Gastroesophageal sphincter (tissue), 4 donors: Measurements from ENCODE around the gene MAP3K1. TPM values are rescaled to one million over a fixed set of nuclear protein-coding genes. Genes with fewer than 3 reads are reported as not detected.
"Not testable (repeated sequence)": the region's sequence is repeated elsewhere in the genome, so short reads cannot be mapped to it uniquely, and the experiment has no call there.

Experiments used
- ATAC-seq: fragments of 150-250 bp; one replicate; pipeline ENCODE4 v1.9.1; 2016; ENCODE audit warnings: mild to moderate bottlenecking, moderate library complexity
- H3K27ac ChIP-seq, 4 donors: fragments of 200-600 bp; sonication (generic) in 3 of 4; 1 replicate in 3 of 4; 2 replicates in 1 of 4; pipeline ENCODE4 v1.5.1; 2016 to 2019
- H3K27me3 ChIP-seq: fragments of 200-600 bp; sonication (generic); one replicate; pipeline ENCODE4 v1.5.1; 2019
- H3K36me3 ChIP-seq, 2 donors: fragments of 200-600 bp; sonication (generic); one replicate each; pipeline ENCODE4 v1.5.1; 2019; ENCODE audit warnings: control low read depth in 1 of 2
- H3K4me1 ChIP-seq, 3 donors: fragments of 200-600 bp; sonication (generic); 1 replicate in 2 of 3; 2 replicates in 1 of 3; pipeline ENCODE4 v1.5.1; 2016 to 2019; ENCODE audit warnings: control low read depth in 2 of 3
- H3K4me3 ChIP-seq, 2 donors: fragments of 200-600 bp; sonication (generic); one replicate each; pipeline ENCODE4 v1.5.1; 2019; ENCODE audit warnings: mild to moderate bottlenecking in 1 of 2, moderate library complexity in 1 of 2
- H3K9me3 ChIP-seq, 3 donors: fragments of 200-600 bp; sonication (generic); one replicate each; pipeline ENCODE4 v1.5.1; 2017 to 2019; ENCODE audit warnings: control low read depth in 2 of 3
- EP300 ChIP-seq: sonication (generic); formaldehyde crosslinking; IDR thresholded peaks from one replicate; pipeline ENCODE4 v1.6.1; 2017; ENCODE audit warnings: antibody characterized with exemption, mild to moderate bottlenecking
- POLR2A ChIP-seq, 2 donors: fragments of 450-650 bp; IDR thresholded peaks; one replicate each; pipeline ENCODE4 v1.6.1; 2017; ENCODE audit warnings: antibody characterized with exemption in 2 of 2, mild to moderate bottlenecking in 2 of 2, moderate library complexity in 1 of 2
- POLR2AphosphoS5 ChIP-seq: sonication (generic); formaldehyde crosslinking; IDR thresholded peaks from one replicate; pipeline ENCODE4 v1.6.1; 2017; ENCODE audit warnings: antibody characterized with exemption
- WGBS, 2 donors: methylation state at CpG; one replicate each; pipeline ENCODE4 v1.1.5; 2018; ENCODE audit warnings: low coverage in 1 of 2; 5-methylcytosine and 5-hydroxymethylcytosine counted together
- total RNA-seq, 4 donors: library from RNA; depleted of rRNA; stranded (reverse); fragments of >200 nt; gene quantifications; one replicate each; pipeline ENCODE4 v1.1.0, GENCODE V29; 2016
- TF ChIP-seq, protein P1 (sequence below), 4 experiments: fragments of 200-600 bp in 2 of 4; fragments of 450-650 bp in 2 of 4; sonication (generic) in 1 of 4; IDR thresholded peaks; one replicate each; pipeline ENCODE4 v1.5.1; 2017 to 2019; ENCODE audit warnings: antibody characterized with exemption in 4 of 4, mild to moderate bottlenecking in 2 of 4, moderate library complexity in 2 of 4

The MAP3K1 gene
- total RNA-seq, 4 donors from 2014 or later: 7.6 to 16.0 (median 9.7) TPM

DNA sequence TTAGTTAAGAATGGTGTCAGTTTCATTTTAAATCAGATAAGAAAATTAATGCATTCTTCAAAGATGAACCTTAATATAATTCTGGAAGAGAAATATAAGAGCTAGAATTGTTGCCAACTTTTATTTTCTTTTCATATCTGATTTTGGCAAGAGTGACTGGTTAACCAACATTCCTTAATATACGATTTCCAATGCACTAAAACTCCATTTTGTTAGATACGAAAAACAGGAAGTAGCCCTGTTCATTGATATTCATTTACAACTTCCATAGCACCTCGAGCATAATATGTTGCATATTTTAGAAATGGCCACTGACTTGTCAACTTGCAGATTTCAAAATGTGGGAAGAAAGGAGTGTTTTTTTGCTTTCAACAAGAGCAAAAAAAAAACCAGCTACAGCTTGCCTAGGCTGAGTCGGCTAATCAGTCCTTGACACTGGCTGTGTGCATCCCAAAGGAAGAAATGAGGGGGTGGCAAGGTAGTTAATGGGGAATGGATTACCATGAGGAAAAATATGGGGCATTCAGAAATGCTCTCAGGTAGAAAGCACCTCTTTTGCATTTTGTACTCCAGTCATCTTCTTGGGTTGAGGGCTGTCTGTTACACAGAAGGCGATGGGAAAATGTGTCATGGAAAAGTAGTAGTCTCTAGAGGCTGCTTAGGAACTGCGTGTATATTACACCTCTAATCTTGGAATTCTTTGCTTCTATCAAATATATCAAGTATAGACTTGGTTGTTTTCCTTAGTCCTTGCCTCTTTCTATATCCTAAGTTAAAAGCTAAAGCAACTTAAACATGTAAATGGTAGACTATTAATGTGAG lies 3.9 kb downstream of the MAP3K1 start:
- 68 to 73% methylated on average over 6 of the region's 6 CpGs for WGBS, 2 donors
- no peaks in the 10 kb centered on the region for H3K36me3 ChIP-seq
- peak overlapping the region in 1 of 2 donors; percentile 13 for H3K4me3 ChIP-seq
- peak overlapping the region in 1 of 4 donors; percentile 22 for H3K27ac ChIP-seq
- TF ChIP-seq POLR2A (IDR thresholded peaks at IDR 0.05) (no peak), POLR2AphosphoS5 (no peak), EP300 (no peak)
- TF ChIP-seq, protein P1, sequence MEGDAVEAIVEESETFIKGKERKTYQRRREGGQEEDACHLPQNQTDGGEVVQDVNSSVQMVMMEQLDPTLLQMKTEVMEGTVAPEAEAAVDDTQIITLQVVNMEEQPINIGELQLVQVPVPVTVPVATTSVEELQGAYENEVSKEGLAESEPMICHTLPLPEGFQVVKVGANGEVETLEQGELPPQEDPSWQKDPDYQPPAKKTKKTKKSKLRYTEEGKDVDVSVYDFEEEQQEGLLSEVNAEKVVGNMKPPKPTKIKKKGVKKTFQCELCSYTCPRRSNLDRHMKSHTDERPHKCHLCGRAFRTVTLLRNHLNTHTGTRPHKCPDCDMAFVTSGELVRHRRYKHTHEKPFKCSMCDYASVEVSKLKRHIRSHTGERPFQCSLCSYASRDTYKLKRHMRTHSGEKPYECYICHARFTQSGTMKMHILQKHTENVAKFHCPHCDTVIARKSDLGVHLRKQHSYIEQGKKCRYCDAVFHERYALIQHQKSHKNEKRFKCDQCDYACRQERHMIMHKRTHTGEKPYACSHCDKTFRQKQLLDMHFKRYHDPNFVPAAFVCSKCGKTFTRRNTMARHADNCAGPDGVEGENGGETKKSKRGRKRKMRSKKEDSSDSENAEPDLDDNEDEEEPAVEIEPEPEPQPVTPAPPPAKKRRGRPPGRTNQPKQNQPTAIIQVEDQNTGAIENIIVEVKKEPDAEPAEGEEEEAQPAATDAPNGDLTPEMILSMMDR (IDR thresholded peaks at IDR 0.05): no peak
- no peaks in the 10 kb centered on the region for H3K27me3 ChIP-seq
- no peaks in the 10 kb centered on the region for H3K9me3 ChIP-seq
- no peak for ATAC-seq
- peaks cover 0 to 50% (median 5%) of the 10 kb centered on the region in 3 donors for H3K4me1 ChIP-seq

DNA sequence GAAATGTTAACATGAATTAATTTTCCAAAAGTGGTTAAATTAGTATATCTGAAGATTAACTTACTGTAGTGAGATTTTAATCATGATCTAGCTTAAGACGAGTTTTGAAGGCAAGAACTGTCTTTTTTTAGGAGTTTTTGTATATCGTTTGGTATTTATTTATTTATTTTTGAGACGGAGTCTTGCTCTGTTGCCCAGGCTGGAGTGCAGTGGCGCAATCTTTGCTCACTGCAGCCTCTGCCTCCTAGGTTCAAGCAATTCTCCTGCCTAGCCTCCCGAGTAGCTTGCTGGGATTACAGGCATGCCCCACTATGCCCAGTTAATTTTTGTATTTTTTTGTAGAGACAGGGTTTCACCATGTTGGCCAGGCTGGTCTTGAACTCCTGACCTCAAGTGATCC lies 6.5 kb downstream of the MAP3K1 start:
- not testable (repeated sequence) for H3K36me3 ChIP-seq, H3K9me3 ChIP-seq, H3K4me3 ChIP-seq, ATAC-seq, H3K27ac ChIP-seq, H3K27me3 ChIP-seq
- H3K4me1 ChIP-seq: peaks cover 0 to 65% (median 7%) of the 10 kb centered on the region in 3 donors
- 83 to 89% methylated on average over 5 of the region's 5 CpGs for WGBS, 2 donors

DNA sequence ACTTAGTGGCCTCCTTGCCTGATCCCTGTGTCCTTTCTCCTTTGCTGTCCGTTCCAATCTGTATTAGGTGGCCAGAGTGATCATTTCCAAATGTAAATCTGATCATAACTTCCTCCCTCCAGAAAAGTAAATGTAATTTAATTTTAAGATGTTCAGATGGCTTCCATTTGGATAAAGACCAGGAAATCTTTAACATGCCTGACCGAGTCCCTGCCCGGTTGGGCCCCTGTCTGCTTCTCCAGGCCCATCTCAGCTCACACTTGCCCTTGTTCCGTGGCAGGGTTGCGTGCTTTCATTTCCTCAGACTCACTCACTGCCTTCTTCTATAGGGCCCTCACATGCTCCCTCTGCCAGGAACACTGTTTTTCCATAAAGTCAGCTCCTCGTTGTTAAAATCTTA lies 7.6 kb downstream of the MAP3K1 start:
- H3K4me1 ChIP-seq: peaks cover 0 to 62% (median 8%) of the 10 kb centered on the region in 3 donors
- no peak for ATAC-seq

DNA sequence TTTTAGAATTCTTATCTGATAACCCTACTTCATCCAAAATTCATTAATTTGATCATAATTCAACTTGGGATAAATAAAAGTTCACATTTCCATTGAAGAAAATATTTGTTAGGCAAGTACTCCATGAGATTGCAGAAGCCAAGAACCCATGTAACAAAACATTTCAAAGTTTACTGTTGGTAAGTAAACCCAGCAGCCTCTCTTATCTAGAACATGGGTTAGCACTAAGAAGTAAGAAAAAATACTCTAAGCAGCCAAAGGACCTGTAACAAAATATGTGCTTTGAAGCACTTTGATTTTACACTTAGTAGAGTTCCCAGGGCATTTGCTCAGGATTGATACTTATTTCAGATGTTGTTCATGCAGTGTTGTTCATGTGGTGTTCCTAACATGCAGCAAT lies 8.7 kb downstream of the MAP3K1 start:
- Histone ChIP-seq H3K36me3 (no peaks in the 10 kb centered on the region), H3K27ac (no peak overlapping the region), H3K4me1 (peaks cover 0 to 62% (median 8%) of the 10 kb centered on the region in 3 donors)

More for the DNA sequence above, 7.6 kb downstream of the MAP3K1 start:
- TF ChIP-seq, protein P1 (IDR thresholded peaks at IDR 0.05): no peak
- TF ChIP-seq POLR2AphosphoS5 (no peak), POLR2A (IDR thresholded peaks at IDR 0.05) (no peak), EP300 (no peak)
- no peak overlapping the region for H3K27ac ChIP-seq
- 56 to 60% methylated on average over 6 of the region's 6 CpGs for WGBS, 2 donors
- H3K9me3 ChIP-seq: no peaks in the 10 kb centered on the region
- H3K4me3 ChIP-seq: no peak overlapping the region
- H3K27me3 ChIP-seq: no peaks in the 10 kb centered on the region
- H3K36me3 ChIP-seq: no peaks in the 10 kb centered on the region

DNA sequence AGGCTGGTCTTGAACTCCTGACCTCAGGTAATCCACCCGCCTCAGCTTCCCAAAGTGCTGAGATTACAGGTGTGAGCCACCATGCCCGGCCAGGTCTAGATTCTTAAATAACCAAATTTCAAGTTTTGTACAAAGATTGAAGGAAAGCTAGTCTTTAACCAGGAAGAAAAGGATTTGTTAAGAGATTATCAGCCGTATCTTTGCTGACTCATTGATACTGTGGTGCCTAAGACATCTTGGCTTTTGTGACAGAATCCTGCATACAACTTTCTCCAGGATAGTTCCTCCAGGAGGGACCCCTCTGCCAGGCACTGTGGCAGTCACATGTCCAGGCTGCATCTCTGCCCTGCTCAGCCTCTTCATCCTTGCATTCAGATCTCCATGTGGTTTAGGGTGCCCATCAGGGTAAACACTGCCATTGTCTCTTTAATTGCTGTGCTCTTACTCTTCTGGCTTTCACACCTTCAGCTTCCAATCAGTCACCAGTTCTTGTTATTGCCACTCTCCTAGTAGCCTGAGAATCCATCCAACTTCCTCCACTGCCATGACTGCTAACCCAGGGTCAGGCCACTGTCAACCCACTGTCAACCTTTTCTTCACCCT lies 10.0 kb downstream of the MAP3K1 start:
- Histone ChIP-seq H3K9me3 (no peaks in the 10 kb centered on the region), H3K27ac (no peak overlapping the region), H3K4me1 (peaks cover 0 to 67% (median 10%) of the 10 kb centered on the region in 3 donors), H3K4me3 (no peak overlapping the region), H3K36me3 (no peaks in the 10 kb centered on the region), H3K27me3 (no peaks in the 10 kb centered on the region)
- TF ChIP-seq EP300 (no peak), POLR2A (IDR thresholded peaks at IDR 0.05) (no peak), POLR2AphosphoS5 (no peak)
- TF ChIP-seq, protein P1 (IDR thresholded peaks at IDR 0.05): no peak
- 88 to 100% methylated on average over 1 to 2 of the region's 3 CpGs for WGBS, 2 donors
- ATAC-seq: no peak

More for the DNA sequence above, 8.7 kb downstream of the MAP3K1 start:
- ATAC-seq: no peak
- TF ChIP-seq POLR2AphosphoS5 (no peak), EP300 (no peak), POLR2A (IDR thresholded peaks at IDR 0.05) (no peak)
- TF ChIP-seq, protein P1 (IDR thresholded peaks at IDR 0.05): no peak
- Histone ChIP-seq H3K4me3 (no peak overlapping the region), H3K9me3 (no peaks in the 10 kb centered on the region), H3K27me3 (no peaks in the 10 kb centered on the region)
